ENCODE results near the gene KCNMB3.
A peak's percentile ranks its signal among the peaks of the same experiment; 100 is the strongest.
"Not testable (repeated sequence)": the region's sequence is repeated elsewhere in the genome, so short reads cannot be mapped to it uniquely, and the experiment has no call there.

Gene KCNMB3

GRCh38 chr3:179233043-179233442 lies 17.9 kb downstream of the KCNMB3 start:
- Histone ChIP-seq H3K4me3 (ENCODE audit: low read length) (no peak overlapping the region), H3K27me3 (ENCODE audit: control insufficient read depth, insufficient read depth, low read length) (no peaks in the 10 kb centered on the region), H3K4me2 (ENCODE audit: low read length) (no peak overlapping the region)

GRCh38 chr3:179229177-179229576 lies 21.7 kb downstream of the KCNMB3 start:
- no peak overlapping the region for H3K4me3 ChIP-seq (ENCODE audit: low read length)
- peaks cover 40% of the 10 kb centered on the region for H3K36me3 ChIP-seq (ENCODE audit: insufficient read depth, low read length)
- H3K4me1 ChIP-seq (ENCODE audit: control insufficient read depth, insufficient read depth, low read length) = peaks cover 6% of the 10 kb centered on the region
- no peak overlapping the region for H3K4me2 ChIP-seq (ENCODE audit: low read length)
- H3K9ac ChIP-seq (ENCODE audit: low read depth, low read length) = no peak overlapping the region
- no peaks in the 10 kb centered on the region for H3K27me3 ChIP-seq (ENCODE audit: control insufficient read depth, insufficient read depth, low read length)
- H3K9me3 ChIP-seq (replicated peaks; ENCODE audit: low read length) = no peaks in the 10 kb centered on the region

More at GRCh38 chr3:179233043-179233442, 17.9 kb downstream of the KCNMB3 start:
- peaks cover 27% of the 10 kb centered on the region for H3K36me3 ChIP-seq (ENCODE audit: insufficient read depth, low read length)
- H3K9ac ChIP-seq (ENCODE audit: low read depth, low read length) = no peak overlapping the region
- no peaks in the 10 kb centered on the region for H3K4me1 ChIP-seq (ENCODE audit: control insufficient read depth, insufficient read depth, low read length)
- no peaks in the 10 kb centered on the region for H3K9me3 ChIP-seq (replicated peaks; ENCODE audit: low read length)

DNA sequence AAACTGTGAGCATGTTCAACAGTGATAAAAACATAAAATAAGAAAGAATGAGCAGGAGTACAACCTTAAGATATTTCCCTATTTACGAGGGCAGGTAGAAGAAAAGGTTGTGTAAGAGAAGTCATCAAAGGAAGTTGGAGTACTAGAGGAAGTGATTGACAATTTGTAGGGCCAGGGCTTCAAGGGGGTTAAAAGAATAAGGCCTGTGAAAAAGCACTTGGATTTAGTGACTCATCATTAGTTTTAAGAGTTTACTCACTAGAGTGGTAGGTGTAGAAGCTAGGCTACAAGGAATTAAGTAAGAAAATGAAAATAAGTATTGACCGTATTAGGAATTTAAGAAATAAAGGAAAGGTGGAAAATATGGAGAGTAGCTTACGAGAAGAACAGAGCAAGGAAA lies 23.6 kb downstream of the KCNMB3 start:
- peaks cover 6% of the 10 kb centered on the region for H3K4me1 ChIP-seq (ENCODE audit: control insufficient read depth, insufficient read depth, low read length)
- H3K9me3 ChIP-seq (replicated peaks; ENCODE audit: low read length) = no peaks in the 10 kb centered on the region
- H3K4me2 ChIP-seq (ENCODE audit: low read length) = no peak overlapping the region
- H3K27me3 ChIP-seq (ENCODE audit: control insufficient read depth, insufficient read depth, low read length) = no peaks in the 10 kb centered on the region
- H3K9ac ChIP-seq (ENCODE audit: low read depth, low read length) = no peak overlapping the region
- H3K36me3 ChIP-seq (ENCODE audit: insufficient read depth, low read length) = peaks cover 39% of the 10 kb centered on the region
- H3K4me3 ChIP-seq (ENCODE audit: low read length) = no peak overlapping the region

DNA sequence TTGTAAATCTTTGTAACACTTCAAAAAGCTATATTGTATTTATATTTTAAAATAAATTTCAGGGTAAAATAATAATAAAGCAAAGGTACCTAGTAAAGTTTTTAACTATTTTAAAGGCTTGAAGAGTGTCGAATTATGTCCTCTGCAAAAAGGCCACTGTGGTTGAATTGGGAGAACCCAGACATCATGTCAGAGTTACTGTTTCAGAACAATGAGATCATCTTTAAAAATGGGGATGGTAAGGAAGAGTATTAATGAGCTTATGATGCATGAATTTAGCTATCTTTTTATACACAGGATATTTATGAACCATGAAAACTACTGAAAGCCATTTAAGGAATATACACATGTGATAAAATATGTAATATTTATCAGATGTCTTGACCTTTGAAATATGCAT lies 26.3 kb downstream of the KCNMB3 start:
- Histone ChIP-seq H3K27me3 (ENCODE audit: control insufficient read depth, insufficient read depth, low read length) (no peaks in the 10 kb centered on the region), H3K4me3 (ENCODE audit: low read length) (no peak overlapping the region), H3K9me3 (replicated peaks; ENCODE audit: low read length) (no peaks in the 10 kb centered on the region), H3K4me1 (ENCODE audit: control insufficient read depth, insufficient read depth, low read length) (peaks cover 6% of the 10 kb centered on the region), H3K36me3 (ENCODE audit: insufficient read depth, low read length) (peaks cover 21% of the 10 kb centered on the region), H3K9ac (ENCODE audit: low read depth, low read length) (no peak overlapping the region), H3K4me2 (ENCODE audit: low read length) (no peak overlapping the region)

GRCh38 chr3:179223548-179223947 lies 27.4 kb downstream of the KCNMB3 start:
- peaks cover 6% of the 10 kb centered on the region for H3K4me1 ChIP-seq (ENCODE audit: control insufficient read depth, insufficient read depth, low read length)
- H3K9me3 ChIP-seq (replicated peaks; ENCODE audit: low read length) = no peaks in the 10 kb centered on the region
- H3K36me3 ChIP-seq (ENCODE audit: insufficient read depth, low read length) = peaks cover 21% of the 10 kb centered on the region
- no peak overlapping the region for H3K9ac ChIP-seq (ENCODE audit: low read depth, low read length)
- no peak overlapping the region for H3K4me2 ChIP-seq (ENCODE audit: low read length)
- H3K27me3 ChIP-seq (ENCODE audit: control insufficient read depth, insufficient read depth, low read length) = no peaks in the 10 kb centered on the region
- H3K4me3 ChIP-seq (ENCODE audit: low read length) = no peak overlapping the region

DNA sequence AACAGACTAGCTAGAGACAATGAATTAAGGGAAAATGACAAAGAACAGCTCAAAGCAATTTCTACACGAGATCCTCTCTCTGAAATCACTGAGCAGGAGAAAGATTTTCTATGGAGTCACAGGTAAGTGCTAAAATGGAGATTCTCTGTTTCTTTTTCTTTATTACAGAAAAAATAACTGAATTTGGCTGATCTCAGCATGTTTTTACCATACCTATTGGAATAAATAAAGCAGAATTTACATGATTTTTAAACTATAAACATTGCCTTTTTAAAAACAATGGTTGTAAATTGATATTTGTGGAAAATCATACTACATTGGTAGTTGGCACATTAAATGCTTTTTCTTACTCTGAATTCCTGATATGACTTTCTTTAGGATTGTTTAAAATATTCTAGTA lies 32.7 kb downstream of the KCNMB3 start:
- H3K27me3 ChIP-seq (ENCODE audit: control insufficient read depth, insufficient read depth, low read length); H3K4me3 ChIP-seq (ENCODE audit: low read length); H3K36me3 ChIP-seq (ENCODE audit: insufficient read depth, low read length); H3K9ac ChIP-seq (ENCODE audit: low read depth, low read length); H3K9me3 ChIP-seq (replicated peaks; ENCODE audit: low read length); H3K4me2 ChIP-seq (ENCODE audit: low read length); H3K4me1 ChIP-seq (ENCODE audit: control insufficient read depth, insufficient read depth, low read length): not testable (repeated sequence)

DNA sequence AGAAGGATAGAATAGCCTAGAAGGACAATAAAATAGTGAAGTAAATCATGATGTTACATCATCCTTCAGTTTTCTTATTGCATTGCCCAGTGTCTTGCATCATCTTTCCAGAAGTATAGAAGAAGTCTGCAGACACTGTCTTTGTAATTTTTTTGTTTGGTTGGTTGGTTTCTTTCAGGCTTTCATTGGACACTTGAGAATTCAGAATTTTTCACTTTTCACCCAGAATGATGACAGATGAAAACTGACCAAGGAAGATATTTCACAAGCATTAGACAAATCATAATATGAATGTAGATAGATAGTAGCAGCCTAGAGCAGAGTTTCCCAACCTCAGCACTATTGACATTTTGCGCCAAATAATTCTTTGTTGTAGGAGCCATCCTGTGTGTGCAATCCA lies 35.4 kb downstream of the KCNMB3 start:
- H3K4me3 ChIP-seq (ENCODE audit: low read length); H3K27me3 ChIP-seq (ENCODE audit: control insufficient read depth, insufficient read depth, low read length); H3K36me3 ChIP-seq (ENCODE audit: insufficient read depth, low read length); H3K9ac ChIP-seq (ENCODE audit: low read depth, low read length); H3K4me2 ChIP-seq (ENCODE audit: low read length); H3K9me3 ChIP-seq (replicated peaks; ENCODE audit: low read length); H3K4me1 ChIP-seq (ENCODE audit: control insufficient read depth, insufficient read depth, low read length): not testable (repeated sequence)

DNA sequence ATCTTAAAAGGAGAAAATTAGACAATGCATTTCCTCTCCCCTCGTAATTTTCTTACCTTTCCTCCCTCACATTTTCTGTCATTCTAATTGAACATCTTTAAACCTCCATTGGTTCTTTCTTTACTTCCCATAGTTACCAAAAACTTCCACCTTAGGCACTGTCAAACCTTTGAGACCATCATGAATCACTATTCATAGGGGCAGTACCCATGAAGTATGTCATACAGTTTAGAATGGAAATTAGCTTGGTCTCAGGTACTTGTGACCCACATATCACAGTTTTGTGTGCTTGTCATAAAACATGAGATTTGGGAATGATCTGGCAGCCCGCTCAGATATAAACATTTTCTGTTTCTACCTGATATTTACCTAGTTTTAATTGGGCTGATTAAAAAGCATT lies 50.1 kb downstream of the KCNMB3 start:
- Histone ChIP-seq H3K36me3 (ENCODE audit: insufficient read depth, low read length) (peaks cover 15% of the 10 kb centered on the region), H3K4me3 (ENCODE audit: low read length) (no peak overlapping the region), H3K4me2 (ENCODE audit: low read length) (no peak overlapping the region), H3K27me3 (ENCODE audit: control insufficient read depth, insufficient read depth, low read length) (no peaks in the 10 kb centered on the region), H3K4me1 (ENCODE audit: control insufficient read depth, insufficient read depth, low read length) (peaks cover 8% of the 10 kb centered on the region), H3K9me3 (replicated peaks; ENCODE audit: low read length) (no peaks in the 10 kb centered on the region), H3K9ac (ENCODE audit: low read depth, low read length) (no peak overlapping the region)

GRCh38 chr3:179196700-179197099 lies 54.2 kb downstream of the KCNMB3 start:
- Histone ChIP-seq H3K27me3 (ENCODE audit: control insufficient read depth, insufficient read depth, low read length) (no peaks in the 10 kb centered on the region), H3K9ac (ENCODE audit: low read depth, low read length) (peak overlapping the region; percentile 23), H3K36me3 (ENCODE audit: insufficient read depth, low read length) (peaks cover 1% of the 10 kb centered on the region), H3K4me1 (ENCODE audit: control insufficient read depth, insufficient read depth, low read length) (peaks cover 20% of the 10 kb centered on the region), H3K4me3 (ENCODE audit: low read length) (peak overlapping the region; percentile 8), H3K4me2 (ENCODE audit: low read length) (peak overlapping the region; percentile 58), H3K9me3 (replicated peaks; ENCODE audit: low read length) (no peaks in the 10 kb centered on the region)

DNA sequence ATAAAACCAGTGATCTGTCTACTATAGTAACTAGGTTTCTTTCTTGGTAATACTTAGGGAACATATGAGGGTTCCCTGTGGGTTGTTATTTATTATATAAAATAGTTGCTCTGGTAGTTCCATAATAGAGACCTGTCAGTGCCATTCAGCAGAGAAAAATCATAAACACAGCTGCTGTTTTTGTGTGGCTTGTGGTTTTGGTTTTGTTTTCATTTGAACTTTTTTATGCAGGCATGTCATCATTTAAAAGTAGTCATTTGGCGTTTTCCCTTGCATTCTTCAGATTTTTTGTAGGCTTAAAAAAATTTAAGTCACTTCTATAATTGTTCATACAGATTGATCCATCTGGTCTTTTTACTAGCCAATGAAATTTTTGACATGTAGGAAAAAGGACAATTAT lies 54.8 kb downstream of the KCNMB3 start:
- no peaks in the 10 kb centered on the region for H3K36me3 ChIP-seq (ENCODE audit: insufficient read depth, low read length)
- H3K9me3 ChIP-seq (replicated peaks; ENCODE audit: low read length) = no peaks in the 10 kb centered on the region
- H3K9ac ChIP-seq (ENCODE audit: low read depth, low read length) = peak overlapping the region; percentile 59
- H3K4me3 ChIP-seq (ENCODE audit: low read length) = no peak overlapping the region
- H3K27me3 ChIP-seq (ENCODE audit: control insufficient read depth, insufficient read depth, low read length) = no peaks in the 10 kb centered on the region
- H3K4me1 ChIP-seq (ENCODE audit: control insufficient read depth, insufficient read depth, low read length) = peaks cover 20% of the 10 kb centered on the region
- peak overlapping the region; percentile 58 for H3K4me2 ChIP-seq (ENCODE audit: low read length)

- Histone ChIP-seq H3K4me3 (ENCODE audit: low read length) (no peak overlapping the region), H3K27me3 (ENCODE audit: control insufficient read depth, insufficient read depth, low read length) (no peaks in the 10 kb centered on the region), H3K4me1 (ENCODE audit: control insufficient read depth, insufficient read depth, low read length) (peaks cover 24% of the 10 kb centered on the region), H3K9me3 (replicated peaks; ENCODE audit: low read length) (no peaks in the 10 kb centered on the region), H3K9ac (ENCODE audit: low read depth, low read length) (peak overlapping the region; percentile 59), H3K36me3 (ENCODE audit: insufficient read depth, low read length) (no peaks in the 10 kb centered on the region), H3K4me2 (ENCODE audit: low read length) (no peak overlapping the region)
These were observed 56.0 kb downstream of the KCNMB3 start for GRCh38 chr3:179194931-179195330.
